Measurements from ENCODE around the gene LAMA3. TPM values are rescaled to one million over a fixed set of nuclear protein-coding genes. Genes with fewer than 3 reads are reported as not detected.

The LAMA3 gene
- total RNA-seq, 4 donors from 2014 or later, result 155 to 456 (median 173) TPM

- no peak for DNase-seq (ENCODE audit: low spot score in 2 of 2)
- TF ChIP-seq, protein P1, sequence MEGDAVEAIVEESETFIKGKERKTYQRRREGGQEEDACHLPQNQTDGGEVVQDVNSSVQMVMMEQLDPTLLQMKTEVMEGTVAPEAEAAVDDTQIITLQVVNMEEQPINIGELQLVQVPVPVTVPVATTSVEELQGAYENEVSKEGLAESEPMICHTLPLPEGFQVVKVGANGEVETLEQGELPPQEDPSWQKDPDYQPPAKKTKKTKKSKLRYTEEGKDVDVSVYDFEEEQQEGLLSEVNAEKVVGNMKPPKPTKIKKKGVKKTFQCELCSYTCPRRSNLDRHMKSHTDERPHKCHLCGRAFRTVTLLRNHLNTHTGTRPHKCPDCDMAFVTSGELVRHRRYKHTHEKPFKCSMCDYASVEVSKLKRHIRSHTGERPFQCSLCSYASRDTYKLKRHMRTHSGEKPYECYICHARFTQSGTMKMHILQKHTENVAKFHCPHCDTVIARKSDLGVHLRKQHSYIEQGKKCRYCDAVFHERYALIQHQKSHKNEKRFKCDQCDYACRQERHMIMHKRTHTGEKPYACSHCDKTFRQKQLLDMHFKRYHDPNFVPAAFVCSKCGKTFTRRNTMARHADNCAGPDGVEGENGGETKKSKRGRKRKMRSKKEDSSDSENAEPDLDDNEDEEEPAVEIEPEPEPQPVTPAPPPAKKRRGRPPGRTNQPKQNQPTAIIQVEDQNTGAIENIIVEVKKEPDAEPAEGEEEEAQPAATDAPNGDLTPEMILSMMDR (IDR thresholded peaks at IDR 0.05), result no peak
- TF ChIP-seq POLR2A (IDR thresholded peaks at IDR 0.05), result no peak
- WGBS, 2 donors, result 75 to 80% methylated on average over 6 of the region's 6 CpGs
- intact Hi-C loops (cut with DNase I; ENCODE audit: low total_unique reads), result no loop called here
- H3K4me3 ChIP-seq (ENCODE audit: low read depth, poor library complexity, severe bottlenecking), result no peak overlapping the region
Observed at GRCh38 chr18:23664674-23665073, 24.6 kb upstream of the LAMA3 start.

DNA sequence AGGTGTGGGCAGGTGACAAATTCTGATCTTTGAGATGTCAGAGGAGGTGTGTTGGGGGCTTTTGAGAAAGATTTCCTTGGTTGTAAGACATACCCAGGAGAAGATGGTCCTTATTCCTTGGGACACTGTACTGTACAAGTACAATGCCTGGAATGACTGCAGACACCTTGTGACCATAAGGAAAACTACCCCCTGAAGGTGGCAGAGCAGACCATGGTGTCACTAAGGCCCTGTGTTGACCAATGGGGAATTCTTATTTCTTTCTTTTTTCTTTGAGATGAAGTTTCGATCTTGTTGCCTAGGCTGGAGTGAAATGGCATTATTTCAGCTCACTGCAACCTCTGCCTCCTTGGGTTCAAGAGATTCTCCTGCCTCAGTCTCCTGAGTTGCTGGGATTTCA, 22.1 kb upstream of the LAMA3 start:
- whole genome bisulfite sequencing, 2 donors, result 100% methylated on average over 1 of the region's 1 CpG
- intact Hi-C loops (cut with DNase I; ENCODE audit: low total_unique reads), result no loop called here
- no peak overlapping the region for H3K4me3 ChIP-seq (ENCODE audit: low read depth, poor library complexity, severe bottlenecking)
- no peak for DNase-seq (ENCODE audit: low spot score in 2 of 2)
- TF ChIP-seq, protein P1 (IDR thresholded peaks at IDR 0.05), result no peak
- TF ChIP-seq POLR2A (IDR thresholded peaks at IDR 0.05), result no peak

- intact Hi-C loops (cut with DNase I; ENCODE audit: low total_unique reads), result no loop called here
- WGBS, 2 donors, result 15 to 22% methylated on average over 4 of the region's 4 CpGs
- DNase-seq (ENCODE audit: low spot score in 2 of 2), result no peak
Observed at GRCh38 chr18:23668731-23669130, 20.5 kb upstream of the LAMA3 start.

DNA sequence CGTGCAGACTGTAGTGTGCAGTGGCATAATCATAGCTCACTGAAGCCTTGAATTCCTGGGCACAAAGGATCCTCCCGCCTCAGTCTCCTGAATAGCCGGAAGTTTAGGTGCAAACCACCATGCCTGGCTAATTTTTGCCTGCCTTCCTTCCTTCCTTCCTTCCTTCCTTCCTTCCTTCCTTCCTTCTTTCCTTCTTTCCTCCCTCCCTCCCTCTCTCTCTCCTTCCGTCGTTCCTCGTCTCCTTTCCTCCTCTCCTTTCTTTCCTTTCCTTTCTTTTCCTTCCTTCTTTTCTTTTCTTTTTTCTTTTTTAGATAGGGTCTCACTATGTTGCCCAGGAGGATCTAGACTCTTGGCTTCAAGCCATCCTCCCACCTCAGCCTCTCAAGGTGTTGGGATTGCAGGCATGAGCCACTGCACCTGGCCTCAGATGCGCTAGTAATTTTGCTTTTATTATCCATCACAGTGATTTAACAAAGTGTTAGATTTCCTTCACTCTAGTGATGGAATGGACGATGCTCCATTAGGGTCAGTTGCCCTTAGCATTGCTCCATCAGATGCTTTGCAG, 20.0 kb upstream of the LAMA3 start:
- no peak for DNase-seq (ENCODE audit: low spot score in 2 of 2)
- H3K4me3 ChIP-seq (ENCODE audit: low read depth, poor library complexity, severe bottlenecking), result no peak overlapping the region
- intact Hi-C loops (cut with DNase I; ENCODE audit: low total_unique reads), result no loop called here
- TF ChIP-seq, protein P1 (IDR thresholded peaks at IDR 0.05), result no peak
- no peak for TF ChIP-seq POLR2A (IDR thresholded peaks at IDR 0.05)
- 84 to 93% methylated on average over 8 of the region's 8 CpGs for WGBS, 2 donors

More at GRCh38 chr18:23668731-23669130, 20.5 kb upstream of the LAMA3 start:
- TF ChIP-seq, protein P1 (IDR thresholded peaks at IDR 0.05), result no peak
- TF ChIP-seq POLR2A (IDR thresholded peaks at IDR 0.05), result no peak
- H3K4me3 ChIP-seq (ENCODE audit: low read depth, poor library complexity, severe bottlenecking), result no peak overlapping the region

DNA sequence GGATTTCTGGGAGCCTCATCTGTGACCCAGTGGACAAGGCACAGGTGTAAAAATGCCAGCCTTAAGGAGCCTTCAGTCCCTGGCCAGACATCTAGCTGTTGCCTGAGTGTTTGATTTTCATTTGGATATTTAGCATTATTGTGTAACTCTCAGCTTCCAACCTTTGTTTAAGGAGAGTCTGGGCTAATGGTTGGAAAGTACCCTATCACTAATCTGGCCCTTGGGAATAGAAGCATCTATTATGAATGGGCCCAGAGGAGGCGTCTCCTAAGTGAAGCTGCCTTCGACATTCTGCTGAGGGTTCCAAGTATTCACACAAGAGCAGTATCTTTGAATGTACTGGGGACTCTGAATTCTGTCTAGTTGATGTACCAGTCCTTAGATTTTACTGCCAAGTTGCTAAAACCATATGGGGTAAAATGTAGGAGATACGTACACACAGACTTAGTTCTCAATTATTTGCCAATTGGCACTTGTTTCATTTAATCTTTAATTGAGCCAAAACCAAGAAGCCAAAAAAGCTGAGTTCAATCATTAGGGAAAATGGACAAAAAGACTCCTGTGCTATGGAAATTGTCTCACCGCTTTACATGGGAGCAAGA, 19.3 kb upstream of the LAMA3 start:
- TF ChIP-seq POLR2A (IDR thresholded peaks at IDR 0.05), result no peak
- TF ChIP-seq, protein P1 (IDR thresholded peaks at IDR 0.05), result no peak
- intact Hi-C loops (cut with DNase I; ENCODE audit: low total_unique reads), result no loop called here
- no peak for DNase-seq (ENCODE audit: low spot score in 2 of 2)
- no peak overlapping the region for H3K4me3 ChIP-seq (ENCODE audit: low read depth, poor library complexity, severe bottlenecking)
- 55 to 82% methylated on average over 4 of the region's 4 CpGs for WGBS, 2 donors

DNA sequence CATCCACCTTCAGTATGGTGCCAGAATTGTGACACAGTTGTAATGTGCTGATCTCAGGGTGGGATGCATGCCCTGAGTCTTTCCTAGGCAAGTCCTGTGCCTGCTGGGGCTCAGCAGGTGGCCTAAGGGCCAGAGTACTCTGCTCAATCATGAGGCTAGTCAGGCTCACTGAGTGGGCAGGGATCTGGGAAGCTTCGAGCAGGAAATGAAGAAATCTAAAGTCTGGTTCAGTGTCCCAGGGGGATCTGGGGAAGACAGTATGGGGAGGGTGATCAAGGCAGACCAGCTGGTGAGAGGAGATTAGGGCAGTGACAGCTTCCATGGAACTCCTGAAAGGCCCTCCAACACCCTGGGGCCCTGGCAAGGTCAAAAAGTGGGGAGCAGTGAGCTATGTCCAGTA, 17.7 kb upstream of the LAMA3 start:
- intact Hi-C loops (cut with DNase I; ENCODE audit: low total_unique reads), result no loop called here
- 55 to 65% methylated on average over 1 of the region's 1 CpG for WGBS, 2 donors
- TF ChIP-seq POLR2A (IDR thresholded peaks at IDR 0.05), result no peak
- TF ChIP-seq, protein P1 (IDR thresholded peaks at IDR 0.05), result no peak
- H3K4me3 ChIP-seq (ENCODE audit: low read depth, poor library complexity, severe bottlenecking), result no peak overlapping the region
- DNase-seq (ENCODE audit: low spot score in 2 of 2), result no peak
